H1 (cell line): Measurements from ENCODE around the gene ETV4. TPM values are rescaled to one million over a fixed set of nuclear protein-coding genes. Genes with fewer than 3 reads are reported as not detected.

Source experiments
- NANOG ChIP-seq: IDR thresholded peaks from 2 replicates; pipeline ENCODE4 v1.6.1; 2011; ENCODE audit warnings: low read length, low read depth, mild to moderate bottlenecking, inconsistent platforms; ENCODE audit not compliant: insufficient read depth, poor library complexity, severe bottlenecking
- POLR2AphosphoS5 ChIP-seq: IDR thresholded peaks from 2 replicates; pipeline ENCODE4 v1.6.1; 2011; ENCODE audit warnings: low read depth, low read length
- SP2 ChIP-seq: IDR thresholded peaks from 2 replicates; pipeline ENCODE4 v1.6.1; 2012; ENCODE audit warnings: mild to moderate bottlenecking, low read length, inconsistent platforms
- polyA plus RNA-seq, 7 experiments: library from polyadenylated mRNA; depleted of rRNA in 3 of 7; stranded (reverse) in 5 of 7; unstranded in 2 of 7; fragments of >200 nt in 5 of 7; fragments of 200-250 nt in 2 of 7; gene quantifications; 1 replicate in 5 of 7; 2 replicates in 1 of 7; 4 replicates in 1 of 7; pipeline versions ENCODE4 v1.2.1 to v1.2.3, GENCODE V29; 2011 to 2013; ENCODE audit warnings: missing spikeins in 2 of 7, mixed read lengths in 2 of 7
- total RNA-seq: library from RNA; stranded (reverse); fragmentation: NEBNext Ultra II Directional; extraction: Animal tissue kit (Norgen Biotek cat#: 25700); gene quantifications from 2 replicates; pipeline ENCODE4 v1.2.1, GENCODE V29; 2021
- TF ChIP-seq, protein P1 (sequence below): IDR thresholded peaks from 2 replicates; pipeline ENCODE4 v1.6.1; 2012; ENCODE audit warnings: inconsistent platforms

The ETV4 gene
- total and polyA plus RNA-seq, 2 of the 8 experiments (the other 6 are each of a cell fraction or from before 2014, with no cell fraction given) = 75.2 to 143 TPM

DNA sequence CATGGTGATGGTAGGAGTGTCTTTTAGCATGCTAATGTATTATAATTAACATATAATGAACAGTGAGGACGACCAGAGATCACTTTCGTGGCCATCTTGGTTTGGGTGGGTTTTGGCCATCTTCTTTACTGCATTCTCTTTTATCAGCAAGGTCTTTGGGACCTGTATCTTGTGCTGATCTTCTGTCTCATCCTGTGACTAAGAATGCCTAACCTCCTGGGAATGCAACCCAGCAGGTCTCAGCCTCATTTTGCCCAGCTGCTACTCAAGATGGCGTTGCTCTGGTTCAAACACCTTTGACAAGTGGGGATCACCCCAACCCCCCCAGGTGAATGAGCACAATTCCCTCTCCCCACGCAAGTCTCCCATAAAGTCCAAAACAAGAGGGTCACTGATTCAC is 49.3 kb upstream of the ETV4 start (continued):
- TF ChIP-seq, protein P1, sequence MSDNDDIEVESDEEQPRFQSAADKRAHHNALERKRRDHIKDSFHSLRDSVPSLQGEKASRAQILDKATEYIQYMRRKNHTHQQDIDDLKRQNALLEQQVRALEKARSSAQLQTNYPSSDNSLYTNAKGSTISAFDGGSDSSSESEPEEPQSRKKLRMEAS = no peak
- TF ChIP-seq POLR2AphosphoS5 = no peak
- TF ChIP-seq NANOG = no peak
- TF ChIP-seq SP2 = no peak
